Measurements from ENCODE around the gene MBLAC2.

DNA sequence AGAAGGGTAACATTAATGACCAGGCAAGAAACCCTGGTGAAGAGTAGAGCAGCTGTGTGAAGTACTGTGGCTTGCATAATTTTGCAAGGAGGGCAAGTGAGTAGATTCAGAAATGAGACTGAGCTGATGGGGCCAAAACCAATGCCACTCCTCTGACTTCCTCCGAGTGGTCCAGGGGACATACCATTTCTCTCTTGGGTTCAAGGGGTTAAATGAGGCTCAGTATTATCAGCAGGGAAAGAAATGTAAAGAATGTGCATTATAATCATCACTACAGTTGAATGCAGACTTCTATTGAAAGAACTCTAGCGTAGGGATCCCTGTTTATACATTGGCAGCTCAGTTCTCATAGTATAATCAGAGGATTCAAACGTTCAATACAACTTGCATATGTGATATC lies 10.0 kb upstream of the MBLAC2 start:
- TF ChIP-seq EZH2 (IDR thresholded peaks at IDR 0.05; ENCODE audit: insufficient read depth, poor library complexity, severe bottlenecking) (no peak), EZH2phosphoT487 (IDR thresholded peaks at IDR 0.05; ENCODE audit: insufficient read depth, low read depth) (no peak)
